ENCODE data around the gene PTH1R.
"Not testable (repeated sequence)": the region's sequence is repeated elsewhere in the genome, so short reads cannot be mapped to it uniquely, and the experiment has no call there.

The PTH1R gene

GRCh38 chr3:46899151-46900006, 21.9 kb downstream of the PTH1R start:
- DNase-seq (ENCODE audit: low spot score), result no peak

GRCh38 chr3:46900007-46900292, 22.4 kb downstream of the PTH1R start:
- DNase-seq (ENCODE audit: low spot score), result no peak

GRCh38 chr3:46900356-46900755, 22.8 kb downstream of the PTH1R start:
- no peak for DNase-seq (ENCODE audit: low spot score)

- DNase-seq (ENCODE audit: low spot score), result no peak
Observed at GRCh38 chr3:46901061-46901460, 23.5 kb downstream of the PTH1R start.

GRCh38 chr3:46901591-46902187, 24.2 kb downstream of the PTH1R start:
- DNase-seq (ENCODE audit: low spot score), result no peak

GRCh38 chr3:46902188-46902631, 24.7 kb downstream of the PTH1R start:
- DNase-seq (ENCODE audit: low spot score), result no peak

GRCh38 chr3:46903341-46904302, 26.1 kb downstream of the PTH1R start:
- no peak for DNase-seq (ENCODE audit: low spot score)

GRCh38 chr3:46904303-46905212, 27.0 kb downstream of the PTH1R start:
- DNase-seq (ENCODE audit: low spot score), result no peak

- no peak for DNase-seq (ENCODE audit: low spot score)
Observed at GRCh38 chr3:46905213-46905560, 27.7 kb downstream of the PTH1R start.

- DNase-seq (ENCODE audit: low spot score), result no peak
Observed at GRCh38 chr3:46905661-46906451, 28.3 kb downstream of the PTH1R start.

- no peak for DNase-seq (ENCODE audit: low spot score)
Observed at GRCh38 chr3:46906471-46907058, 29.0 kb downstream of the PTH1R start.

- no peak for DNase-seq (ENCODE audit: low spot score)
Observed at GRCh38 chr3:46907271-46907670, 29.8 kb downstream of the PTH1R start.

GRCh38 chr3:46907960-46908293, 30.4 kb downstream of the PTH1R start:
- DNase-seq (ENCODE audit: low spot score), result no peak

GRCh38 chr3:46908294-46908985, 30.9 kb downstream of the PTH1R start:
- DNase-seq (ENCODE audit: low spot score), result no peak

GRCh38 chr3:46908986-46909534, 31.5 kb downstream of the PTH1R start:
- no peak for DNase-seq (ENCODE audit: low spot score)

GRCh38 chr3:46909535-46910161, 32.1 kb downstream of the PTH1R start:
- peak; percentile 96 for DNase-seq (ENCODE audit: low spot score)

- DNase-seq (ENCODE audit: low spot score), result no peak
Observed at GRCh38 chr3:46910166-46910760, 32.7 kb downstream of the PTH1R start.

- not testable (repeated sequence) for DNase-seq (ENCODE audit: low spot score)
Observed at GRCh38 chr3:46910914-46911313, 33.4 kb downstream of the PTH1R start.

- no peak for DNase-seq (ENCODE audit: low spot score)
Observed at GRCh38 chr3:46912986-46913385, 35.5 kb downstream of the PTH1R start.

All from HuH-7 (cell line).